Activated naive CD4-positive, alpha-beta T cell treated with anti-CD3 and anti-CD28 coated beads, Interleukin-2, amount 50 U/mL, for 24 hours (primary cell): ENCODE data around the gene GALNT9.

Experiments
- H3K27ac Mint-ChIP-seq: one replicate; pipeline ENCODE4 v1.8.0; 2021; ENCODE audit warnings: mild to moderate bottlenecking, mixed read lengths
- H3K27me3 Mint-ChIP-seq: one replicate; pipeline ENCODE4 v1.8.0; 2021; ENCODE audit warnings: mixed read lengths
- H3K36me3 Mint-ChIP-seq: one replicate; pipeline ENCODE4 v1.8.0; 2021; ENCODE audit warnings: mixed read lengths
- H3K4me1 Mint-ChIP-seq: one replicate; pipeline ENCODE4 v1.8.0; 2021; ENCODE audit warnings: mixed read lengths
- H3K4me3 Mint-ChIP-seq: one replicate; pipeline ENCODE4 v1.8.0; 2021; ENCODE audit warnings: mild to moderate bottlenecking, mixed read lengths
- H3K9me3 Mint-ChIP-seq: one replicate; pipeline ENCODE4 v1.8.0; 2021; ENCODE audit warnings: mixed read lengths

GALNT9 gene

GRCh38 chr12:132173135-132174014 lies 156.0 kb downstream of the GALNT9 start:
- peaks cover 20% of the 10 kb centered on the region for H3K4me1 Mint-ChIP-seq
- H3K36me3 Mint-ChIP-seq, result no peaks in the 10 kb centered on the region
- H3K27ac Mint-ChIP-seq, result no peak overlapping the region
- H3K27me3 Mint-ChIP-seq, result no peaks in the 10 kb centered on the region
- no peak overlapping the region for H3K4me3 Mint-ChIP-seq
- no peaks in the 10 kb centered on the region for H3K9me3 Mint-ChIP-seq

GRCh38 chr12:132172619-132173018 lies 156.8 kb downstream of the GALNT9 start:
- no peak overlapping the region for H3K4me3 Mint-ChIP-seq
- H3K9me3 Mint-ChIP-seq, result no peaks in the 10 kb centered on the region
- no peak overlapping the region for H3K27ac Mint-ChIP-seq
- no peaks in the 10 kb centered on the region for H3K36me3 Mint-ChIP-seq
- H3K4me1 Mint-ChIP-seq, result peaks cover 14% of the 10 kb centered on the region
- H3K27me3 Mint-ChIP-seq, result no peaks in the 10 kb centered on the region

- H3K27ac Mint-ChIP-seq, result no peak overlapping the region
- no peaks in the 10 kb centered on the region for H3K36me3 Mint-ChIP-seq
- H3K9me3 Mint-ChIP-seq, result no peaks in the 10 kb centered on the region
- H3K27me3 Mint-ChIP-seq, result no peaks in the 10 kb centered on the region
- no peak overlapping the region for H3K4me3 Mint-ChIP-seq
- peaks cover 14% of the 10 kb centered on the region for H3K4me1 Mint-ChIP-seq
Measured at GRCh38 chr12:132171968-132172521, 157.3 kb downstream of the GALNT9 start.

GRCh38 chr12:132171293-132171967 lies 158.0 kb downstream of the GALNT9 start:
- Mint-ChIP-seq H3K36me3 (no peaks in the 10 kb centered on the region), H3K4me3 (no peak overlapping the region), H3K4me1 (peaks cover 14% of the 10 kb centered on the region), H3K27me3 (no peaks in the 10 kb centered on the region), H3K9me3 (no peaks in the 10 kb centered on the region), H3K27ac (no peak overlapping the region)

- no peaks in the 10 kb centered on the region for H3K27me3 Mint-ChIP-seq
Measured at GRCh38 chr12:132170637-132171292, 158.6 kb downstream of the GALNT9 start.

GRCh38 chr12:132170094-132170636 lies 159.2 kb downstream of the GALNT9 start:
- Mint-ChIP-seq H3K9me3 (no peaks in the 10 kb centered on the region), H3K36me3 (no peaks in the 10 kb centered on the region), H3K4me3 (no peak overlapping the region), H3K27me3 (no peaks in the 10 kb centered on the region), H3K4me1 (peaks cover 14% of the 10 kb centered on the region), H3K27ac (no peak overlapping the region)

More at GRCh38 chr12:132170637-132171292, 158.6 kb downstream of the GALNT9 start:
- Mint-ChIP-seq H3K9me3 (no peaks in the 10 kb centered on the region), H3K4me1 (peaks cover 14% of the 10 kb centered on the region), H3K4me3 (no peak overlapping the region), H3K36me3 (no peaks in the 10 kb centered on the region), H3K27ac (no peak overlapping the region)

- no peaks in the 10 kb centered on the region for H3K36me3 Mint-ChIP-seq
- H3K9me3 Mint-ChIP-seq, result no peaks in the 10 kb centered on the region
- H3K4me3 Mint-ChIP-seq, result no peak overlapping the region
- H3K4me1 Mint-ChIP-seq, result peaks cover 11% of the 10 kb centered on the region
- H3K27ac Mint-ChIP-seq, result no peak overlapping the region
- H3K27me3 Mint-ChIP-seq, result no peaks in the 10 kb centered on the region
Measured at GRCh38 chr12:132169376-132169775, 160.0 kb downstream of the GALNT9 start.

GRCh38 chr12:132168311-132169031 lies 160.9 kb downstream of the GALNT9 start:
- Mint-ChIP-seq H3K27me3 (no peaks in the 10 kb centered on the region), H3K4me3 (no peak overlapping the region), H3K36me3 (no peaks in the 10 kb centered on the region), H3K27ac (no peak overlapping the region), H3K9me3 (no peaks in the 10 kb centered on the region), H3K4me1 (peaks cover 15% of the 10 kb centered on the region)

- H3K4me3 Mint-ChIP-seq, result no peak overlapping the region
- peaks cover 13% of the 10 kb centered on the region for H3K4me1 Mint-ChIP-seq
- H3K27ac Mint-ChIP-seq, result no peak overlapping the region
- no peaks in the 10 kb centered on the region for H3K27me3 Mint-ChIP-seq
- no peaks in the 10 kb centered on the region for H3K9me3 Mint-ChIP-seq
- no peaks in the 10 kb centered on the region for H3K36me3 Mint-ChIP-seq
Measured at GRCh38 chr12:132167611-132168310, 161.6 kb downstream of the GALNT9 start.

- H3K36me3 Mint-ChIP-seq, result no peaks in the 10 kb centered on the region
- H3K4me1 Mint-ChIP-seq, result peaks cover 13% of the 10 kb centered on the region
- no peaks in the 10 kb centered on the region for H3K9me3 Mint-ChIP-seq
- no peaks in the 10 kb centered on the region for H3K27me3 Mint-ChIP-seq
- H3K4me3 Mint-ChIP-seq, result no peak overlapping the region
- no peak overlapping the region for H3K27ac Mint-ChIP-seq
Measured at GRCh38 chr12:132166801-132167591, 162.4 kb downstream of the GALNT9 start.

GRCh38 chr12:132166093-132166492 lies 163.3 kb downstream of the GALNT9 start:
- Mint-ChIP-seq H3K9me3 (no peaks in the 10 kb centered on the region), H3K4me1 (peaks cover 13% of the 10 kb centered on the region), H3K27me3 (no peaks in the 10 kb centered on the region), H3K36me3 (no peaks in the 10 kb centered on the region), H3K4me3 (no peak overlapping the region), H3K27ac (no peak overlapping the region)

GRCh38 chr12:132165584-132165983 lies 163.8 kb downstream of the GALNT9 start:
- Mint-ChIP-seq H3K36me3 (no peaks in the 10 kb centered on the region), H3K4me1 (peaks cover 13% of the 10 kb centered on the region), H3K27me3 (no peaks in the 10 kb centered on the region), H3K27ac (no peak overlapping the region), H3K9me3 (no peaks in the 10 kb centered on the region), H3K4me3 (no peak overlapping the region)

GRCh38 chr12:132164426-132164825 lies 165.0 kb downstream of the GALNT9 start:
- Mint-ChIP-seq H3K4me3 (no peak overlapping the region), H3K9me3 (no peaks in the 10 kb centered on the region), H3K4me1 (peaks cover 13% of the 10 kb centered on the region), H3K27ac (no peak overlapping the region), H3K36me3 (no peaks in the 10 kb centered on the region), H3K27me3 (no peaks in the 10 kb centered on the region)

- H3K27me3 Mint-ChIP-seq, result no peaks in the 10 kb centered on the region
- no peak overlapping the region for H3K27ac Mint-ChIP-seq
- H3K9me3 Mint-ChIP-seq, result no peaks in the 10 kb centered on the region
- peak overlapping the region; percentile 3 for H3K4me3 Mint-ChIP-seq
- no peaks in the 10 kb centered on the region for H3K36me3 Mint-ChIP-seq
- peaks cover 13% of the 10 kb centered on the region for H3K4me1 Mint-ChIP-seq
Measured at GRCh38 chr12:132163911-132164288, 165.5 kb downstream of the GALNT9 start.
